Immature natural killer cell (primary cell): ENCODE results near the gene CD302. TPM values are rescaled to one million over a fixed set of nuclear protein-coding genes. Genes with fewer than 3 reads are reported as not detected.
"Not testable (repeated sequence)": the region's sequence is repeated elsewhere in the genome, so short reads cannot be mapped to it uniquely, and the experiment has no call there.

Experiments used
- DNase-seq, 3 donors: peaks; one replicate each; pipeline ENCODE4 v3.0.0; 2022; ENCODE audit warnings: mixed read lengths in 1 of 3
- H3K27ac Mint-ChIP-seq, 6 donors: one replicate each; pipeline ENCODE4 v1.8.0; 2020; ENCODE audit warnings: mixed read lengths in 6 of 6, mild to moderate bottlenecking in 5 of 6, inconsistent platforms in 4 of 6, moderate library complexity in 3 of 6
- H3K27me3 Mint-ChIP-seq, 3 donors: one replicate each; pipeline ENCODE4 v1.8.0; 2020 to 2021; ENCODE audit warnings: low read depth in 3 of 3, mild to moderate bottlenecking in 3 of 3, mixed read lengths in 3 of 3, moderate library complexity in 3 of 3, inconsistent platforms in 1 of 3
- H3K36me3 Mint-ChIP-seq, 3 donors: one replicate each; pipeline ENCODE4 v1.8.0; 2020; ENCODE audit warnings: mixed read lengths in 3 of 3, inconsistent platforms in 2 of 3, mild to moderate bottlenecking in 2 of 3
- H3K4me1 Mint-ChIP-seq, 2 donors: one replicate each; pipeline ENCODE4 v1.8.0; 2020; ENCODE audit warnings: inconsistent platforms in 2 of 2, mild to moderate bottlenecking in 2 of 2, mixed read lengths in 2 of 2, moderate library complexity in 1 of 2
- H3K4me3 Mint-ChIP-seq, 5 donors: one replicate each; pipeline ENCODE4 v1.8.0; 2020; ENCODE audit warnings: mild to moderate bottlenecking in 5 of 5, mixed read lengths in 5 of 5, inconsistent platforms in 3 of 5, moderate library complexity in 3 of 5
- H3K9me3 Mint-ChIP-seq, 6 donors: one replicate each; pipeline ENCODE4 v1.8.0; 2020; ENCODE audit warnings: mild to moderate bottlenecking in 6 of 6, mixed read lengths in 6 of 6, inconsistent platforms in 4 of 6, moderate library complexity in 3 of 6
- polyA plus RNA-seq, 3 donors: library from polyadenylated mRNA; unstranded; fragments of 300-500 nt; fragmentation: Illumina TruSeq; gene quantifications; one replicate each; pipeline ENCODE4 v1.2.3, GENCODE V29; 2021

CD302 gene
- polyA plus RNA-seq, 3 donors from 2014 or later: 0.94 to 2.7 (median 2.4) TPM

DNA sequence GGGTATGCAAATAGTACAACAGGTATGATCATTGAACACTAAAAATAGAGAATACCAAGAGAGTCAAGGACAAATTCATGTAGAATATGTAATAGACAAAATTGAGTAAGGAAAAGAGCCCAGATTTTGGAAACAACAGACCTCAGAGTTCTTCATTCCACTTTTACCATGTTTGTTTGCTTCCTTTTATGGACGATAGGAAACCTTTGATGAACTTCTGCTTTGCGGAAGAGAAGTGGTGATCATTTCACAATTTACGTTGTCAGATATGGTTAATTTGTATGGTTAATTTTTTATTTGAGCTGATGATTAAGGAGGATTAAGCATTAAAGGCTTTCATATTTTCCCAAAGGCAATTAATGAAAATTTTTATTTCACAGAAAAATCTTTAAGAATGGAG is 69.4 kb downstream of the CD302 start:
- H3K27me3 Mint-ChIP-seq: no peaks in the 10 kb centered on the region
- H3K27ac Mint-ChIP-seq: peak overlapping the region in 5 of 6 donors; percentile 1 to 47 (median 5)

DNA sequence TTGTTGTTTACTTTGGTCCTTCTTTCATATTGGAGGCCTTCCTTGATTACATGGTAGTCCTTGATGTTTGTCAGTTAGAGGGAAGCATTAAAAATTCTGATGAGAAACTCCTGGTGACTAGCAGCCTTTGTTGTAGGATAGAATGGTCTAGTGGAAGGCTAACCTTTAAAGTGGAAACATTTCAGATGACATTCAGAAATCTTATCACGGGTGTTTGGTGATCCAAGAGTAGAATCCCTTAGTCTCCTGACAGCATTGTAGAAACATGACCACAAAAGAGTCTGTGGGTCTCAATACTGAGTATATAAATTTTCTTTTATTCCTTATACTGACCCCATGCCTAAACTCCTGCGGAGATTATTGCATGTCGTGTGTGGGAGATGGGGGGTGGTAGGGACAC is 72.3 kb downstream of the CD302 start:
- peak overlapping the region in 1 of 5 donors; percentile 36 for H3K4me3 Mint-ChIP-seq
- peaks cover 80 to 95% of the 10 kb centered on the region in 2 donors for H3K4me1 Mint-ChIP-seq
- no peak for DNase-seq
- H3K27me3 Mint-ChIP-seq: no peaks in the 10 kb centered on the region
- peak overlapping the region in 1 of 6 donors; percentile 1 for H3K27ac Mint-ChIP-seq
- H3K36me3 Mint-ChIP-seq: peaks cover 10 to 15% (median 14%) of the 10 kb centered on the region in 3 donors
- H3K9me3 Mint-ChIP-seq: no peaks in the 10 kb centered on the region

More for the DNA sequence above, 69.4 kb downstream of the CD302 start:
- Mint-ChIP-seq H3K4me1 (peaks cover 53 to 75% of the 10 kb centered on the region in 2 donors), H3K4me3 (peak overlapping the region in 2 of 5 donors; percentile 22 to 30), H3K36me3 (peaks cover 10 to 19% (median 14%) of the 10 kb centered on the region in 3 donors), H3K9me3 (no peaks in the 10 kb centered on the region)
- DNase-seq: no peak

DNA sequence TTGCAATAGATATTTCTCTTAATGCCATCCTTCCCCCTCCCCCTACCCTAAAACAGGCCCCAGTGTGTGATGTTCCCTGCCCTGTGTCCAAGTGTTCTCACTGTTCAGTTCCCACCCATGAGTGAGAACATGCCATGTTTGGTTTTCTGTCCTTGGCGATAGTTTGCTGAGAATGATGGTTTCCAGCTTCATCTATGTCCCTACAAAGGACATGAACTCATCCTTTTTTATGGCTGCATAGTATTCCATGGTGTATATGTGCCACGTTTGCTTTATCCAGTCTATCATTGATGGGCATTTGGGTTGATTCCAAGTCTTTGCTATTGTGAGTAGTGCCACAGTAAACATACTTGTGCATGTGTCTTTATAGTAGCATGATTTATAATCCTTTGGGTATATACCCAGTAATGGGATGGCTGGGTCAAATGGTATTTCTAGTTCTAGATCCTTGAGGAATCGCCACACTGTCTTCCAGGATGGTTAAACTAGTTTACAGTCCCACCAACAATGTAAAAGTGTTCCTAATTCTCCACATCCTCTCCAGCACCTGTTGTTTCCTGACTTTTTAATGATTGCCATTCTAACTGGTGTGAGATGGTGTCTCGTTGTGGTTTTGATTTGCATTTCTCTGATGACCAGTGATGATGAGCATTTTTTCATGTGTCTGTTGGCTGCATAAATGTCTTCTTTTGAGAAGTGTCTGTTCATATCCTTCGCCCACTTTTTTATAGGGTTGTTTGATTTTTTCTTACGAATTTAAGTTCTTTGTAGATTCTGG is 73.0 kb downstream of the CD302 start:
- H3K4me1 Mint-ChIP-seq: peaks cover 86 to 95% of the 10 kb centered on the region in 2 donors
- H3K4me3 Mint-ChIP-seq: peak overlapping the region in 1 of 5 donors; percentile 36
- H3K27ac Mint-ChIP-seq: peak overlapping the region in 1 of 6 donors; percentile 36
- not testable (repeated sequence) for H3K9me3 Mint-ChIP-seq, DNase-seq, H3K27me3 Mint-ChIP-seq
- peaks cover 15 to 19% (median 17%) of the 10 kb centered on the region in 3 donors for H3K36me3 Mint-ChIP-seq

DNA sequence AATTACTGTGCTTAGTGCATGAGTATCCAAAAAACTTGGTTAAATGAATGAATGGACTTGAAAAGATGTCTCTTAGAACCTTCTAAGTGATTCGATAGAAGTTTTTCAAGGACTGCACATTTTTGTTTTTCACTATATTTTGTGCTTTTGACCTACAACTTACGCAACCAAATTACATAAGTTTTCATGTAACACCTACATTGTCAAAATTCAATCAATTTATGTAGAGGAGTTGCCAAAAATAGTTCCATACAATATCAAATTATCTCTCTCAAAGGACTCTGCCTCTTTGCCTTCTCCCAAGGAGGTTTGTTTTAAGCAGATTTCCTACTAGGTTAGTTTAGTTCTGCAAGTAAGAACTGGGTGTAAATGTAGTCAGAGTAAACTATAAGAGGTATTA is 75.4 kb downstream of the CD302 start:
- Mint-ChIP-seq H3K27ac (peak overlapping the region in 3 of 6 donors; percentile 16 to 42 (median 36)), H3K4me1 (peaks cover 90 to 100% of the 10 kb centered on the region in 2 donors), H3K27me3 (no peaks in the 10 kb centered on the region), H3K36me3 (peaks cover 15 to 23% (median 21%) of the 10 kb centered on the region in 3 donors), H3K4me3 (peak overlapping the region in 4 of 5 donors; percentile 0 to 33 (median 10)), H3K9me3 (no peaks in the 10 kb centered on the region)
- DNase-seq: no peak

DNA sequence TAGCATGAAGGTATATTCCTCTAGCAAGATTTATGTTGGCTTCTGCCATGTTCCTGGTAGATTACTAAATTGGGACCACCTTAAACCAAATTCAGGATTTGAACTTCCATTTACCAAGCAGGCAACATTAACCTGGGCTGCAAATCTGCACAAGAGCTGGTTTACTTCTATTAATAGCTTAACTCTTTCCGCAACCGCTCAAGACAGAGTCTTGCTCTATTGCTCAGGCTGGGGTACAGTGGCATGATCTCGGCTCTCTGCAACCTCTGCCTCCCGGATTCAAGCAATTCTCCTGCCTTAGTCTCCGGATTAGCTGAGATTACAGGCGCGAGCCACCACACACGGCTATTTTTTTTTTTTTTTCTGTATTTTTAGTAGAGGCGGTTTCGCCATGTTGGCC is 77.3 kb downstream of the CD302 start:
- peaks cover 93 to 100% of the 10 kb centered on the region in 2 donors for H3K4me1 Mint-ChIP-seq
- H3K9me3 Mint-ChIP-seq: no peaks in the 10 kb centered on the region
- peak overlapping the region in 3 of 5 donors; percentile 1 to 16 (median 5) for H3K4me3 Mint-ChIP-seq
- DNase-seq: no peak
- peaks cover 16 to 24% (median 18%) of the 10 kb centered on the region in 3 donors for H3K36me3 Mint-ChIP-seq
- no peaks in the 10 kb centered on the region for H3K27me3 Mint-ChIP-seq
- peak overlapping the region in 3 of 6 donors; percentile 11 to 36 (median 14) for H3K27ac Mint-ChIP-seq

Other genes with a start within 250 kb of the CD302 start
- gene BAZ2B, start 181.7 kb downstream of the CD302 start, polyA plus RNA-seq: 10 to 100 TPM in 2 of 3 donors, 1 to 10 TPM in 1; 4.6 to 32.2 (median 13.2) TPM
- 100 to 1,000 TPM; 142 to 155 (median 146) TPM for gene MARCHF7, start 85.7 kb downstream of the CD302 start, polyA plus RNA-seq
- gene LY75, start 106.5 kb upstream of the CD302 start, polyA plus RNA-seq: 10 to 100 TPM; 28.2 to 46.7 (median 39.7) TPM